GM12878 (cell line): ENCODE measurements around the gene SAMD1. TPM values are rescaled to one million over a fixed set of nuclear protein-coding genes. Genes with fewer than 3 reads are reported as not detected.

Experiments used
- BCLAF1 ChIP-seq: fragments of 450-650 bp; IDR thresholded peaks from 2 replicates; pipeline ENCODE4 v1.6.1; 2017; ENCODE audit warnings: antibody characterized with exemption, mild to moderate bottlenecking, moderate library complexity
- BMI1 ChIP-seq: fragments of 450-650 bp; IDR thresholded peaks from 2 replicates; pipeline ENCODE4 v1.6.1; 2016; ENCODE audit warnings: mild to moderate bottlenecking, moderate library complexity, borderline replicate concordance
- CBFB ChIP-seq: IDR thresholded peaks from 2 replicates; pipeline ENCODE4 v1.6.1; 2016; ENCODE audit warnings: antibody characterized with exemption, low read depth
- CBX5 ChIP-seq: sonication (generic); IDR thresholded peaks from 2 replicates; pipeline ENCODE4 v1.6.1; 2016; ENCODE audit warnings: low read depth, moderate library complexity, mild to moderate bottlenecking, inconsistent platforms
- CTCF ChIP-seq, 3 experiments: IDR thresholded peaks in 2 of 3; conservative IDR thresholded peaks in 1 of 3; 2 replicates each; pipeline ENCODE4 v1.5.1; 2011; ENCODE audit warnings: low read depth in 3 of 3, low read length in 3 of 3, mild to moderate bottlenecking in 3 of 3, control low read depth in 2 of 3, moderate library complexity in 2 of 3, inconsistent platforms in 1 of 3, mixed read lengths in 1 of 3; ENCODE audit not compliant: control insufficient read depth in 2 of 3, insufficient read depth in 1 of 3; ENCODE audit errors: extremely low read depth in 1 of 3
- HCFC1 ChIP-seq: fragments of 150-350 bp; IDR thresholded peaks from 2 replicates; pipeline ENCODE4 v1.6.1; 2014; ENCODE audit warnings: low read length
- KAT2A ChIP-seq: conservative IDR thresholded peaks from 2 replicates; pipeline ENCODE4 v1.6.1; 2011; ENCODE audit warnings: low read depth, low read length; ENCODE audit not compliant: control insufficient read depth
- MEF2A ChIP-seq: IDR thresholded peaks from 2 replicates; pipeline ENCODE4 v1.6.1; 2011; ENCODE audit warnings: low read depth, mild to moderate bottlenecking, low read length, moderate library complexity; ENCODE audit not compliant: insufficient read depth
- MTA2 ChIP-seq: fragments of 450-650 bp; IDR thresholded peaks from 2 replicates; pipeline ENCODE4 v1.6.1; 2016; ENCODE audit warnings: low read depth, mild to moderate bottlenecking, moderate library complexity
- PAX8 ChIP-seq: fragments of 450-650 bp; IDR thresholded peaks from 2 replicates; pipeline ENCODE4 v1.6.1; 2017; ENCODE audit warnings: mild to moderate bottlenecking, moderate library complexity
- ZBED1 ChIP-seq: IDR thresholded peaks from 2 replicates; pipeline ENCODE4 v1.6.1; 2016; ENCODE audit warnings: borderline replicate concordance
- ZNF384 ChIP-seq: IDR thresholded peaks from 2 replicates; pipeline ENCODE4 v1.6.1; 2012; ENCODE audit warnings: low read depth, mild to moderate bottlenecking, low read length, improper control_type of control experiment, borderline replicate concordance
- polyA plus RNA-seq, 11 experiments: library from polyadenylated mRNA; depleted of rRNA in 4 of 11; unstranded in 6 of 11; stranded (reverse) in 5 of 11; fragments of >200 nt; fragmentation: Nextera tagmentation in 4 of 11; fragmentation: Illumina TruSeq in 1 of 11; extraction: Ambion mirVana in 4 of 11; extraction: Trizol in 1 of 11; gene quantifications; 1 replicate in 1 of 11; 2 replicates in 10 of 11; pipeline versions ENCODE4 v1.2.1 to v1.2.3, GENCODE V29; 2011 to 2016; ENCODE audit warnings: inconsistent platforms in 2 of 11, missing spikeins in 2 of 11, low read depth in 1 of 11
- total RNA-seq, 4 experiments: library from RNA; depleted of rRNA in 3 of 4; stranded (reverse); fragments of >200 nt in 3 of 4; fragmentation: Illumina TruSeq in 1 of 4; extraction: Trizol in 1 of 4; gene quantifications; 2 replicates each; pipeline versions ENCODE4 v1.2.1 to v1.2.3, GENCODE V29; 2013 to 2021

Gene SAMD1
- total and polyA plus RNA-seq, 10 of the 15 experiments (the other 5 are each of a cell fraction or from before 2014, with no cell fraction given), result 3.0 to 71.7 (median 19.3) TPM

- no peak for TF ChIP-seq BCLAF1
- no peak for TF ChIP-seq BMI1
- no peak for TF ChIP-seq CBX5
- TF ChIP-seq MEF2A, result no peak
- TF ChIP-seq ZBED1, result no peak
- no peak for TF ChIP-seq HCFC1
- no peak for TF ChIP-seq CBFB
- no peak for TF ChIP-seq PAX8
- TF ChIP-seq MTA2, result no peak
- no peak for TF ChIP-seq CTCF (IDR thresholded peaks at IDR 0.05 in 2 of 3, conservative IDR thresholded peaks at IDR 0.05 in 1 of 3; ENCODE audit: control insufficient read depth in 2 of 3, extremely low read depth in 1 of 3, insufficient read depth in 1 of 3, low read depth in 3 of 3, low read length in 3 of 3)
- TF ChIP-seq KAT2A, result no peak
- no peak for TF ChIP-seq ZNF384
These were observed 20.1 kb downstream of the SAMD1 start (continued) for GRCh38 chr19:14070268-14071050.
